ENCODE measurements around the gene PYGM. TPM values are rescaled to one million over a fixed set of nuclear protein-coding genes. Genes with fewer than 3 reads are reported as not detected.

The PYGM gene
- total RNA-seq, 1 experiment from 2014 or later = 6.6 TPM

DNA sequence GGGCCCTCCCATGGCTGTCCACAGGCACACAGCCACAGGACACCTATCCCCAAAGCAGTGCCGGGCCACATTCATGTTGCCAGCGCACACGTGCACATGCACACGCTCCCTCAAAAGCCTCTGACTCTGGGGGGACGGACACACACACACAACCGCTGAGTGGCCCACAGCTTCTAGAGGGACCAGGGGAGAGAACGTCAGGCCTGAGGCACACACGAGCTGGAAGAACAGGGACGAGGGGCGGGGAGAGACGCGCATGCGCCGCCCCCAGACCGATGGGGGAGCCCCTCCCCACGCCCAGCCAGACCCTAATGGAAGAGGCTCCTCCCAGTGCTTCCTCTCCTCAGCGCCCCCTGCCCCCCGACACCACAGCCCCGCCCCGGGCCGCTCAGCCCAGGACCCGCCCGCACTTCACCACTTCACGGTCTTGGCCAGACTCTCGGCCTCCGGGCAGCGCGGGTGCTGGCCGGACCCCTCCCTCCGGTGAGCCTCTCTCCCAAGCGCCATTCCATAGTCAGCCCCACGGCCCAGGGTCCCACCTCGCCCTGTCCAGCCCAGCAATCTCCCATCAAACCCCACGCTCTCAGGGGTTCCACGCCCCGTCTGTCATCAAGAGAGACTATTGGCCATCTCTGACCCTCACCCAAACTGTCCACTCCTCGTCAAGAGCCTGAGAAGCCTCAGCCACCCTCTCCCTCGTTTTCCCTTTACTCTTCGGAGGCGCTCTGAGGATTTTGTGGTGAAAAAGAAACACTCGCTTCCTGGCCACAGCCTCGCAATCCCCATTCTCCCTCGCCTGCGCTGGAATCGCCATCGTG, 48.4 kb downstream of the PYGM start:
- peak; percentile 83 for DNase-seq (ENCODE audit: low spot score)
- H3K36me3 Mint-ChIP-seq = no peaks in the 10 kb centered on the region
- no peaks in the 10 kb centered on the region for H3K9me3 Mint-ChIP-seq
- ChIA-PET POLR2A (interaction anchor here (0.6 to 1.0 kb wide), 2 partner anchors 49 to 465 kb away, joined by 3 read pairs; partner anchors contain the start of gene PYGM), CTCF (interaction anchor here (0.6 to 4.1 kb wide), 13 partner anchors 17 to 399 kb away, joined by 3 to 49 read pairs (median 4); no protein-coding TSS in a partner anchor)
- peak; percentile 85 for ATAC-seq
- TF ChIP-seq RELA (CRISPR knock-in tag; IDR thresholded peaks at IDR 0.05; ENCODE audit: borderline replicate concordance) = no peak
- TF ChIP-seq, protein P1, sequence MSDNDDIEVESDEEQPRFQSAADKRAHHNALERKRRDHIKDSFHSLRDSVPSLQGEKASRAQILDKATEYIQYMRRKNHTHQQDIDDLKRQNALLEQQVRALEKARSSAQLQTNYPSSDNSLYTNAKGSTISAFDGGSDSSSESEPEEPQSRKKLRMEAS (CRISPR knock-in tag; IDR thresholded peaks at IDR 0.05) = no peak
- no peak for TF ChIP-seq E2F1 (CRISPR knock-in tag; IDR thresholded peaks at IDR 0.05)
- TF ChIP-seq TP53 (CRISPR knock-in tag; IDR thresholded peaks at IDR 0.05) = no peak; the same call in 1 of the 2 replicates
- TF ChIP-seq JAZF1 (CRISPR knock-in tag; IDR thresholded peaks at IDR 0.05) = no peak
- TF ChIP-seq SP1 (CRISPR knock-in tag; conservative IDR thresholded peaks at IDR 0.05) = 0 out of 2 replicates have a peak, but pooled peaks have one; percentile 64
- TF ChIP-seq ZNF512 (CRISPR knock-in tag; IDR thresholded peaks at IDR 0.05; ENCODE audit: borderline replicate concordance) = no peak
- no peak for TF ChIP-seq ESRRA (CRISPR knock-in tag; IDR thresholded peaks at IDR 0.05; ENCODE audit: borderline replicate concordance)
- 0 out of 2 replicates have a peak, but pooled peaks have one; percentile 15 for TF ChIP-seq ETV6 (CRISPR knock-in tag; IDR thresholded peaks at IDR 0.05)
- TF ChIP-seq, protein P2, sequence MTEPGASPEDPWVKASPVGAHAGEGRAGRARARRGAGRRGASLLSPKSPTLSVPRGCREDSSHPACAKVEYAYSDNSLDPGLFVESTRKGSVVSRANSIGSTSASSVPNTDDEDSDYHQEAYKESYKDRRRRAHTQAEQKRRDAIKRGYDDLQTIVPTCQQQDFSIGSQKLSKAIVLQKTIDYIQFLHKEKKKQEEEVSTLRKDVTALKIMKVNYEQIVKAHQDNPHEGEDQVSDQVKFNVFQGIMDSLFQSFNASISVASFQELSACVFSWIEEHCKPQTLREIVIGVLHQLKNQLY (CRISPR knock-in tag; IDR thresholded peaks at IDR 0.05) = no peak
- 0 out of 2 replicates have a peak, but pooled peaks have one; percentile 40 for TF ChIP-seq ZBTB21 (CRISPR knock-in tag; IDR thresholded peaks at IDR 0.05; ENCODE audit: borderline replicate concordance)
- TF ChIP-seq ZNF232 (CRISPR knock-in tag; IDR thresholded peaks at IDR 0.05) = 0 out of 2 replicates have a peak, but pooled peaks have one; percentile 44
- TF ChIP-seq ZNF671 (CRISPR knock-in tag; IDR thresholded peaks at IDR 0.05) = no peak
- no peak for TF ChIP-seq SOX15 (CRISPR knock-in tag; IDR thresholded peaks at IDR 0.05)
- TF ChIP-seq ZNF416 (CRISPR knock-in tag; IDR thresholded peaks at IDR 0.05) = 0 out of 2 replicates have a peak, but pooled peaks have one; percentile 38
- TF ChIP-seq NR3C1 (CRISPR knock-in tag; conservative IDR thresholded peaks at IDR 0.05; ENCODE audit: low read depth) = 0 out of 2 replicates have a peak, but pooled peaks have one; percentile 63
- no peak for TF ChIP-seq ZNF423 (CRISPR knock-in tag; IDR thresholded peaks at IDR 0.05)
- TF ChIP-seq USF2 (CRISPR knock-in tag; IDR thresholded peaks at IDR 0.05) = peak; percentile 12; the same call in 1 of the 2 replicates
- no peak for TF ChIP-seq TEAD1 (CRISPR knock-in tag; IDR thresholded peaks at IDR 0.05)
- TF ChIP-seq PRRX2 (CRISPR knock-in tag; IDR thresholded peaks at IDR 0.05) = no peak
- peaks cover 49% of the 10 kb centered on the region for H3K4me1 Mint-ChIP-seq
- no peak overlapping the region for H3K27ac Mint-ChIP-seq
- peaks cover 62% of the 10 kb centered on the region for H3K27me3 Mint-ChIP-seq (ENCODE audit: low read depth)
- peak overlapping the region; percentile 61 for H3K4me3 Mint-ChIP-seq
